Fibroblast of villous mesenchyme (primary cell): Measurements from ENCODE around the gene CYB5R3. TPM values are rescaled to one million over a fixed set of nuclear protein-coding genes. Genes with fewer than 3 reads are reported as not detected.

Experiments used
- DNase-seq: peaks from one replicate; pipeline ENCODE4 v3.0.0-alpha.2; 2010; ENCODE audit warnings: low read depth
- H3K4me3 ChIP-seq: 2 replicates; pipeline ENCODE4 v1.5.1; 2011; ENCODE audit warnings: low read depth, mild to moderate bottlenecking, low read length
- CTCF ChIP-seq: IDR thresholded peaks from 2 replicates; pipeline ENCODE4 v1.5.1; 2012; ENCODE audit warnings: low read depth, mild to moderate bottlenecking, low read length; ENCODE audit not compliant: insufficient read depth
- total RNA-seq: library from RNA; depleted of rRNA; stranded (reverse); fragments of >200 nt; gene quantifications from 2 replicates; pipeline ENCODE4 v1.2.3, GENCODE V29; 2012

The CYB5R3 gene
- total RNA-seq, 1 donor, result 57.9 TPM

- no peak overlapping the region for H3K4me3 ChIP-seq
- no peak for DNase-seq
- TF ChIP-seq CTCF, result no peak
Measured at GRCh38 chr22:42692239-42693054, 43.3 kb upstream of the CYB5R3 start.

DNA sequence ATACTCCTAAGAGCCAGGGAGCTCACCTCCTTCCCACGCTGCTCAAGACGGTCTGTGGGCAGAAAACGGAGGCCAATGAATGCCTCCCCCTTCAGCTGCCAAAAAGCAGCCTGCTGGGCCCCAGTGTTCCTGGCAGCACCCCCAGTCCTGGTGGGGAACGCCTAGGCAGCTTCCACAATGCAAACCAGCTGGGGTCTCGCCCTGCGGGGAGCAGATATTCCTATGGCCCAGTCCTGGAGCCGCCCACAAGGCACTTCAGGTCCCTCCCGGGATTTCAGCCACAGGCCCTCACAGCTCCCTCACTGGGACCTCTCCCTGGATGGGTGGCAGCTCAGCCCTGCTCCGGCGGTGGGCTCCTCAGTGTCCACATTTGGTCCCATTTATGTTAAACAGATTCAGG is 42.2 kb upstream of the CYB5R3 start:
- TF ChIP-seq CTCF, result no peak
- DNase-seq, result no peak
- H3K4me3 ChIP-seq, result no peak overlapping the region

DNA sequence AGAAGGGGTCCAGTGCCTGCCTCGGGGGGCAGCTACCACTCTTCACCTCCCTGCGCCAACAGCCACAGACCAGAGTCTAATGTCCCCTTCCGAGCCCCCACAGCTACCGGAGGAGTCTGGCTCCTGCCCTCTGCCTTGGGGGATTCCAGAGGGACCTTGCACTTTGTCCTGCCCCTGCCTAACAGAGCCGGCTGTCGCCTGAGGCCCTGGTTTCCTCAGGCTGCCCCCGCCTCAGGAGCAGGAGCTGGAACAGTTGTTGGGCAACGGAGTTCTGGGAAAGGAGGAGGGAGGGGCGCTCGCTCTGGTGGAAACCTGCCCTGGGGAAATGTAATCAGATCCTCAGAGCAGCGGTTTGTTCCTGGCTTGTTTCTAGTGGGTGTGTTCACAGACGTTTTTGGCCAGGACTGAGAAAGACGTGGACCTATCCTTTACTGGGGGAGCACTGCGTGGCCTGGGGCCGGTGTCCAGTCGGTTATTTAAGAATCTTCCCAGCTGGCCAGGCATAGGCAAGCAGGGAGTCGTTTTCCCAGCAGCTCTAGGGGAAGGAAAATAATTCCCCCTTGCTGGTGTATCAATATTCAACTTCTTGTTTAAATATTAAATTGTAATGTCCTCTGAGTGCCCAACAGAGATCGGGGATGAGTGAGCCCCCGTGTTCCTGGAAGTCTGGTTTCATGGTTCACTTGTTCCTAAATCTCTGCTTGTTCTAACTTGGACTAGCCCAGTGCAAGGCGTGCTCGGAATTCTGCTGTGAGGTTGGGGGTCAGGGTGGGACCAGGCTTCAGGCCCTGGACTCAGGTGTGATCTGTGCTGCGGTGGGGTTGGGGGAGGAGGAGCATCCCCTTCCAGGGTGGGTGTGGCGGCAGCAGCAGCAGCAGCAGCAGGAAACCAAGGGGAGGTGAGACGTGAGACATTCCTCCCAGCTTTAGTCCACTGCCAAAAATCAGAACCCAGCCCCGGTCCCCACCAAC is 39.3 kb upstream of the CYB5R3 start:
- peak; percentile 98 for DNase-seq
- H3K4me3 ChIP-seq, result no peak overlapping the region
- TF ChIP-seq CTCF, result no peak

DNA sequence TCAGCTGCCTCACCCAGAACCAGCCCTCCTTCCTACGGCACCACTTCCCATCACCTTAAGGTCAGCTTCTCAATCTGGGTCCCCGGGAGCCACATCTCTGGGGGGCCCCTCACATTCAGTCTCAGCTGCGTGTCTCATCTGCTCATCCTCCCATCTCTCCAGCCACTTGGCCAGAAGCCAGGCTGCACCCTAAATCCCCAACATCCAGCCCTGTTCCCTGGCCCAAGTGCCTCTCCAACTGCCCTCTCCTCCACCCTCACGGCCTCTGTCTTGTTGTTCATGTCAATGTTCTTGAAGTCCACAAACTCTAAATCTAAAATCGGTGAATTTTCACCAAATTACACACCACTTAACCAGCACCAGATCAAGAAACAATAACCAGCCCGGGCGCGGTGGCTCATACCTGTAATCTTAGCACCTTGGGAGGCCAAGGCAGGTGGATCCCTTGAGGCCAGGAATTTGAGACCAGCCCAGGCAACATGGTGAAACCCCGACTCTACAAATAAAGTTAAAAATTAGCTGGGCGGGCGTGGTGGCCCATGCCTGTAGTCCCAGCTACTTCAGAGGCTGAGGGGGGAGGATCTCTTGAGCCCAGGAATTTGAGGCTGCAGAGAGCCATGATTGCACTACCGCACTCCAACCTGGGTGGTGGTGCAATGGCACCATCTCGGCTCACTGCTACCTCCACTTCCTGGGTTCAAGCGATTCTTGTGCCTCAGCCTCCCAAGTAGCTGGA is 37.7 kb upstream of the CYB5R3 start:
- no peak overlapping the region for H3K4me3 ChIP-seq
- no peak for DNase-seq
- no peak for TF ChIP-seq CTCF

DNA sequence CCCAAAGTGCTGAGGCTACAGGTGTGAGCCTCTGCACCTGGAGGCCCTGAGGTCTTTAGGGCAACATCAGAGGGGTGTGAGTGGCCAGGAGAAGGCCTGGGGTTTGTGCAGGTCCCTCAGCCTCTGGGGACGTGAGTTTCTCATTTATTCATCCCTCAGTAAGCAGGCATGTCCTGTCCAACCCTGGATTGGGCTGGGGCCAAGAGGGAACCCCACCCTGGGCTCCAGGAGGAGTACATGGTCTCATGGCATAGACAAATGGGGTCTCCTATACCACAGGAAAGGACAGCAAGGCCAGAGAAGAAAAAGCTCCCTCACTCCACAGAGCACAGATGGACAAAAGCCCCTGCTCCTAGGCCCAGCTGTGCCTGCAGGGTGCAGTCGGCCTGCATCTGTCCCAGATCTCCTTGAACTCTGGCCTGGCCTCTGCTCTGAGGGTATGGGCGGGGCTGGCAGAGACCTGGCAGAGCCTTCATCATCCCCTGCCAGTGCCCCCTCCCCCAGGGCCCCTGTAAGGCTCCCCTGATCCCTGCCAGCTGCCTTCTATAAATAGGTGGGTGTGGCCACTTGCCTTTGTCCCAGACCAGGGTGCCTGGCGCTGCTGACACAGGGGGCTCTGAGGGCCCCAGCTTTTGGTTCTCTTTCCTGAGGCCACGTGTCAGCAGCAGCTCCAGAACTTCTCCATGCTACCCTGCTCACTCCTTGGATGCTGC is 36.9 kb upstream of the CYB5R3 start:
- TF ChIP-seq CTCF, result peak; percentile 3
- peak; percentile 59 for DNase-seq
- H3K4me3 ChIP-seq, result no peak overlapping the region

DNA sequence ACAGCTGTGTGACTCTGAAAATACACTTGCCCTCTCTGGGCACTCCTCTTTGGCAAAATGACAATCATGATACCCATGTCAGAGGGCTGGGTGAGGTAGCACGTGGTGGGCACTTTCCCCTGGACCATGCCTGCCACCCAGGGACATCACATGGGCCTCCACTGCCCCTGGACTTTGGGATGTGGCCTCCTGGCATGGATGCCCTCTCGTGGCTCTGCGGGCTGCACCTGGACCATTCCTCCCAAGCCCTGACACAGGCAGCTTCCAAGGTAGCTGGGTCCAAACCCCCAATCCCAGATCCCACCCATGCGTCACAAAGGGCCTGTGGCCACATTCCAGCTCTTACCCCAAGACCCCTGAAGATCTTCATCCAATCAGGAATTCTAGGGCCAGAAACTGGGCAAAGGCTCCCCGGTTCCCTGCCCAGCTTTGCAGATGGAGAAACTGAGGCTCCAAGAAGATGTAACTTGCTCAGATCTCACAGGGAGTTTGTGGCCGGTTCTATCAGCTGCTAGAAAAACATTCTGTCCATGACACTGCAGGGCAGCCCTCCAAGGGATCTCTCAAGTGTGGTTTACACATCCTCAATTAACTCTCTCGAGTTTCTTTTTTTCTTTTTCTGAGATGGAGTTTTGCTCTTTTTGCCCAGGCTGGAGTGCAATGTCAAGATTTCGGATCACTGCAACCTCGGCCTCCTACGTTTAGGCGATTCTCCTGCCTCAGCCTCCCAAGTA is 35.4 kb upstream of the CYB5R3 start:
- DNase-seq, result no peak
- TF ChIP-seq CTCF, result no peak
- no peak overlapping the region for H3K4me3 ChIP-seq
